ENCODE data around the gene NOSTRIN. TPM values are rescaled to one million over a fixed set of nuclear protein-coding genes. Genes with fewer than 3 reads are reported as not detected.

NOSTRIN gene, protein sequence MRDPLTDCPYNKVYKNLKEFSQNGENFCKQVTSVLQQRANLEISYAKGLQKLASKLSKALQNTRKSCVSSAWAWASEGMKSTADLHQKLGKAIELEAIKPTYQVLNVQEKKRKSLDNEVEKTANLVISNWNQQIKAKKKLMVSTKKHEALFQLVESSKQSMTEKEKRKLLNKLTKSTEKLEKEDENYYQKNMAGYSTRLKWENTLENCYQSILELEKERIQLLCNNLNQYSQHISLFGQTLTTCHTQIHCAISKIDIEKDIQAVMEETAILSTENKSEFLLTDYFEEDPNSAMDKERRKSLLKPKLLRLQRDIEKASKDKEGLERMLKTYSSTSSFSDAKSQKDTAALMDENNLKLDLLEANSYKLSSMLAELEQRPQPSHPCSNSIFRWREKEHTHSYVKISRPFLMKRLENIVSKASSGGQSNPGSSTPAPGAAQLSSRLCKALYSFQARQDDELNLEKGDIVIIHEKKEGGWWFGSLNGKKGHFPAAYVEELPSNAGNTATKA
- under 0.01 and 1.00 TPM in 2 replicates for total RNA-seq

DNA sequence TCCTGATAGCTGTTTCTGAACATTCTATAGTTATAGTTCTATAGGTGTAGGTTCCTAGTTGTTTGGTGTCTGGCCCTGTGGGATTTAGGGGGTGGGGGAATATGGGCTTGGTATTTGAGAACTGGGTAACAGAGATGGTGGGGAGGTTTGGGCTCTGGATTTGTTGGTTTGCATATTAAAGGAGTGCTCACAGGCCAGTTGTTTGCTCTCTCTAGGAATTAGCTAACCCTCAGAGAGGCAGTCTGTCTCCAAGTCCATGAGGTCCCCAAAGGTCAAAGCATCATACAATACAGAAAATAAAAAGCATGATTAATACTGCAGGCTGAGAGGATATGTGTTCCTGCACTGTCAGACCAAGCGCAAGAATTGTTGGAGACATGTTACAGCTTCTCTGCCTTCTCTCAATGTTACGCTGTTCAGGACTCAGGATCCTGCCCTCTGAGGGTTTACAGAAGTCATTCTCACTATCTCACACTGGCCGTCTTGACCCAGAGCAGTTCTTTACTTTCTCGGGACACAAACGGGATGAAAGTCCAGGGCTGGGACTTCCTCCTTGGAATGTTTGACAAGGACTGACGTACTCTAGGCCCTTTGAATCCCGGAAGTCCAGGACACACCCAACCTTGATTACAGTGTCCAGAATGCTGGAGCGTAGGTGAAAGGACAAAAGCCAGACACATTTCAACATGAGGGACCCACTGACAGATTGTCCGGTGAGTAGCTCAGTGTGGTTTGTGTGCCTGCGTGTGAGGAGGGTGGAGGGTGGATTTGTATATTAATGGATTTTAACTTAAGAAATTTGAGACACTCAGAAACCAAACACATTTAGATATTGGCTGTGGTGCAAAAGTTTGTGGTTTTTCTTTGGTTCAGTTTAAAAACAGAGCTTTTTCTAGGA, at the start of gene NOSTRIN:
Gene NOSTRIN, plus strand, starts transcription at position 677 of the 898 bp plus-strand sequence. Its CDS starts 10 bp downstream, at position 687.

DNA sequence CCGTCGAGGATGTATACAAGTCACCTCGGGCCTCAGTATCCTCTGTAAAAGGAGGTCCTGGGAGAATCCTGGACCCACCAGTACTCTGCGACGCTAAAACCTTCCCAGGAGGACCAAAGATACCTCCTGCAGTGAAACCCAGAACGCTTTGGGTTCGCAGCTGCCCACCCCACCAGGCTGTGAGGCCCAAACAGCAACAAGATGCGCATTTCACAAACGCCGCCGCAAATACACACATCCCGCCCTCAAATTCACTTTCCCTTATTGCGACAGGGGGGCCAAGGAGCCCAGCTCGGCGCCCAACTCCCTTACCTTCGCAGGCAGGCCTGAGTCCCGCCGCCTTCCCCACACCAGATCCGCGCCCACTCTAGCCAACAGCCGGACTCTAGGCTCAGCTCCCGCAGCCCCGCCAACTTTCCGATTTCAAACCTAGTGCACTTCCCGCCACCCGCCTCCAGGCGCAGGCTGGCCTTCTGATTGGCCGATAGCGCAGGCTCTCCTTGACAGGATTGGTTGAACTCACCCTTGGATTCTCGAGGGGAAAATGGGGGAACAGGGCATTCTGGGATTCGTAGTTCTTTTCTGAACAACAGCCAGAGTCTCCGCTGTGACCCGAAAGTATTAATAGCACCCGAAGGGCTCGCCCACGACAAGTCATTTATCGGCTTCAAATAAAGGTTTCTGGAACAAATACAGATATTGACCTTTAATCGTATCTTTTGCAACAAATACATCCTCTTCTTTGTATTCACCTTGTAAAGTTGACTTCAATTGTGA, 87.8 kb downstream of the NOSTRIN start, which contains the start of gene SPC25:
Gene SPC25, minus strand, starts transcription at position 425 of the 777 bp plus-strand sequence. CDS start 911 bp downstream, outside the sequence.

DNA sequence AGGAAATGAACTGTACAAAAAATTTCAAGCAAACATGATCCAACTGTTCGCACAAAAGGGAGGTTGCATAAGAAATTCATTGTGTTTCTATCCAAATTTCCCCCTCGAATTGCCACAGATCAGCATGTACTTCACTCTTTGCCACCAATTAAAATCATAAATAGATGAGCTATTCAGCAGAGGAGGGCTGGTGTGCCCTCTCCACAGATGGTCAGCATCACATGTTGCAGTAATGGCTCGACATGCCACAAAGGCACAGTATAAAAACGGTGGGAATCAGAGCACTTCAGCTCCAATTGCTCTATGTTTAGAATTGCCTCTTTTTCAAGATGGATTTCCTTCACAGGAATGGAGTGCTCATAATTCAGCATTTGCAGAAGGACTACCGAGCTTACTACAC, 98.6 kb downstream of the NOSTRIN start, which contains the start of gene G6PC2:
Gene G6PC2, plus strand, starts transcription at position 289 of the 400 bp plus-strand sequence. Its CDS starts 41 bp downstream, at position 330.

Other genes with a start within 250 kb of the NOSTRIN start
- gene SPC25, start 87.8 kb downstream of the NOSTRIN start, total RNA-seq: not detected in 2 replicates
- gene G6PC2, start 98.7 kb downstream of the NOSTRIN start, total RNA-seq: not detected in 2 replicates
- gene ABCB11, start 228.7 kb downstream of the NOSTRIN start, total RNA-seq: under 0.01 and 0.07 TPM in 2 replicates

Data from nasal cavity respiratory epithelium epithelial cell of viscerocranial mucosa (primary cell).